Hematopoietic multipotent progenitor cell treated with erythropoietin and hydrocortisone succinate and interleukin-3 and kit ligand, for 15 days (in vitro differentiated cells): ENCODE data around the gene FLYWCH2.

Experiments
- DNase-seq: peaks from one replicate; pipeline ENCODE4 v3.0.0-alpha.2; 2015; ENCODE audit warnings: low spot score

Gene FLYWCH2

DNA sequence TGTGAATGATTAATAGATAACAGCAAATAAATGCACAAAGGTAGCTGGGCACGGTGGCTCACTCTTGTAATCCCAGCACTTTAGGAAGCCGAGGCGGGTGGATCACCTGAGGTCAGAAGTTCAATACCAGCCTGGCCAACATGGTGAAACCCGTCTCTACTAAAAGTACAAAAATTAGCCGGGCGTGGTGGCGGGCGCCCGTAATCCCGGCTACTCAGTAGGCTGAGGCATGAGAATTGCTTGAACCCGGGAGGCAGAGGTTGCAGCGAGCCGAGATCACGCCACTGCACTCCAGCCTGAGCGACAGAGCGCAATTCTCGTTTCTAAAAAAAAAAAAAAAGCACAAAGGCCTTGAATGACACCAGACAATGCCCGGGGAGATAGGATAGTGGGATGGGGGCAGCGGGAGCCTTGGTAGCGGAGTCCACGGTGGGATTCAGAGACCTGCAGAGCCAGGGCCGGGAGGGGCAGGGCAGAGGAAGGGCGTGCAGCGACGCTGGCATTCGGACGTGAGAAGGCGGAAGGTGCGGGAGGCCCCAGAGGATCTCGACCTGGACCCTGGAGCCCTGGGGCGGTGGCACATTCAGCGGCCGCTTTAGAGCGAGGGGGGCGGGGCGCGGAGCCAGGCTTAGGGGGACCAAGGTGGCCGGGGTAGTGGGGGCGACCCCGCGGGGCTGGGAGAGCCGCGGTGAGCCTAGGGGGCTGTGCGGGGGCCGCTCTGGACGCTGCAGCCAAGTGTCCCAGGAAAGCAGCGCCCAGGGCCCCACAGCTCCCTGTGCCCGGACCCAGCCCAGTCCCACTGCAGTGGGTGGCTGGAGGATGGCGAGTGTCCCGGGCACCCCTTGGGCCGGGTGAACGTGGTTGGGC is 999 bp upstream of the FLYWCH2 start:
- DNase-seq = no peak

DNA sequence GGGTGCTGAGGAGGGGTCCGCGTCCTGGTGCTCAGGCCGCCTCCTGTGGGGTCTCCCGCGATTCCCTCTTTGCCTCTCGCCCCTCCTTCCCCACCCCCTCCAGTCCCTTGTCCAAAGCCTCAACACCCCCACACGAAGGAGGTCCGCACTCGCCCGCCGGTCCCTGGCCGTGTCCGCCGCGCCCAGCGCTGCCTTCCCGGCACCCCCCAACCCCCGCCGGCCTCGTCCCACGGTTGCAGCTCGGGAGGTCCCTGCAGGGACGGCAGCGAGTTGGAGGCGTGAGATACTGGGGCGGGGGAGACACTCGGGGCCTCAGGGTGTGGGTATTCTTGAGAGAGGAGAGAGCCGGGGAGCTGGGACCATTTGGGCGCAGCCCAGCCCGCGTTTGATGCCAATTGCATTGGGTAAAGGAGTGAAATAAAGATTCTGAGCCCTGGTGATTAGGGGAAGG is 468 bp downstream of the FLYWCH2 start:
- DNase-seq = no peak

DNA sequence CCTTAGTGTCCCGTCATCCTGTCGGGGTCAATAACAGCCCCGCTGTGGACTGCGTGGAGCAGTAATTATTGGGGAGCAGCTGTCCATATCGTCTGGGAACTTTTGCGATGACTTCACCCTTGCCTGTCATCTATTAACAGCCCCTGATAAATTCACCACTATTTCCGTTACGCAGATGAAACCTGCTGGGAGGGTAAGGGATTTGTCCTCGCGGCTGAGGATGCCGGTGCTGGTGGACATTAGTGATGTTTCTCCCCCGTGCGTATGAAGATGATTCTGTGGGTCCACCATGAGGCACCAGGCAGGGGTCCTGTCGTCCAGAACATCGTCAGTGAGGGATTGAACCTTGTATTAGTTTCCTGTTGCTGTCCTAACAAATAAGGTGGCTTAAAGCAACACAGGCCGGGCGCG is 1.0 kb downstream of the FLYWCH2 start:
- DNase-seq = no peak

DNA sequence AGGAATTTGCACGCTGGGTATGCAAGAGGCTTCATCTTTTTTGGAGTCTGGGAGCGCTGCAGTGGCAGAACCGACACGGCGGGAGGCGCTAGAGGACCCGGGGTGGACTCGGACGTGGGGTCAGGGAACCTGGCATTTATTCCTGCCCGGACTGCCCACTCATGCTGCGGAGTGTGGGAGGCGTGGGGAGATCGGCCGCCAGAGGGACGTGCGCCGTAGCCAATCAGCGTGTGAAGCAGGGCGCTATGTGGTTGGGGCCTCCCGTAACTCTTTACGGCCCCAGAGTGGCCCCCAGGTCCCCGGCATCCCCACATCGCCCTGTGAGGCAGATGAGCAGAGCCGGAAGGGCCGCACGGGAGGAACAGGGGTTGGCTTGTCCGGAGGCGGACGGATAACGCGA is 11.2 kb downstream of the FLYWCH2 start:
- no peak for DNase-seq

DNA sequence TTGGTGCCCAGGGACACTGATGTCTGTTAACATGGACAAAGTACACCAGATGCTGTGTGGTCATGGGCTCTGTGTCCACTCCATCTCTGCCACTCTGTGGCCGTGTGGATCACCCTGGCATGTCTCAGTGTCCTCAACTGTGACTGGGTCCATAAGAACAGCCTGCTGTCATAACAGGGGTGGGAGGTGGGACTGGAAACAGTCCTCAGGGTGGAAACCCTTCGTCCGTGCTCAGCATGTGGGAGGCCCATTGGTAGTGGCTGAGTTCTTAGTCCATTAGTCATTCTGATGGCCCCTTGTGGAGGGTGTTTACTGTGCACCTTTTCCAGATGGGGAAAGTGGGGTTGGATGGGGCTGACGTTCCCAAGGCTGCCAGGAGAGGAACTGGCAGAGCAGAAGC is 12.8 kb downstream of the FLYWCH2 start:
- no peak for DNase-seq

DNA sequence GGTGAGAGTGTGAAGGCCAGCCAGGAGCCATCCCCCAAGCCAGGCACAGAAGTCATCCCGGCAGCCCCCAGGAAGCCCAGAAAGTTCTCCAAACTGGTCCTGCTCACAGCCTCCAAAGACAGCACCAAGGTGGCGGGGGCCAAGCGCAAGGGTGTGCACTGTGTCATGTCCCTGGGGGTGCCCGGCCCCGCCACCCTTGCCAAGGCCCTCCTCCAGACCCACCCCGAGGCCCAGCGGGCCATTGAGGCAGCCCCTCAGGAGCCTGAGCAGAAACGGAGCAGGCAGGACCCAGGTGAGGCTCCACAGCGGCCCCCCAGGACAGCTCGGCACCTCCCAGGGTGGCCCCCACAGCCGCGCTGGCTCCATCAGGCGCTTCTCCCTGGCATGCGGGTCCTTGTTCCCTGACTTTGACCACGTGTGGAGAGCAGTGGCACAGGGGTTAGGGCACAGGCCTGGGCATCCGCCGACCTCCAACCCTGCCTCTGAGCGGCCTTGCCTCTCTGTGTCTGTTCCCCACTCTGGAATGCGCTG is 13.5 kb downstream of the FLYWCH2 start:
- DNase-seq = no peak

DNA sequence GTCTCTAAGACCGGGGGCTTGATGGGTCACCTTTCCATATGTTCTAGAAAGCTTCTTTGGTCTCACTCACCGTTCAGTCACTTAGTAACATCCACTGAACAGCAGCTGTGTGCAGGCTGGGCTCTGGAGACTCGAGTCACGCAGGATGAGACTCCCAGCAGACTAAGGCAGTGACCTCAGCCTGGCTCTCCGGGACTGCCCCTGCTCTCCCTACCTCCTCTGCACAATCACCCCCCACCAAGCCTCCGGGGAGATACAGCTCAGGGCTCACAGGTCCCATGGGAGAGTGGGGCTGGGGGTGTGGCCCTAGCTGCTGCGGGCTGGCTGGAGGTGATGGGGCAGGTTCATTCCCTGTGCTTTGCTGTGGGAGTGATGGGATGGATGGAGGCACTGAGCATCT is 14.1 kb downstream of the FLYWCH2 start:
- no peak for DNase-seq

DNA sequence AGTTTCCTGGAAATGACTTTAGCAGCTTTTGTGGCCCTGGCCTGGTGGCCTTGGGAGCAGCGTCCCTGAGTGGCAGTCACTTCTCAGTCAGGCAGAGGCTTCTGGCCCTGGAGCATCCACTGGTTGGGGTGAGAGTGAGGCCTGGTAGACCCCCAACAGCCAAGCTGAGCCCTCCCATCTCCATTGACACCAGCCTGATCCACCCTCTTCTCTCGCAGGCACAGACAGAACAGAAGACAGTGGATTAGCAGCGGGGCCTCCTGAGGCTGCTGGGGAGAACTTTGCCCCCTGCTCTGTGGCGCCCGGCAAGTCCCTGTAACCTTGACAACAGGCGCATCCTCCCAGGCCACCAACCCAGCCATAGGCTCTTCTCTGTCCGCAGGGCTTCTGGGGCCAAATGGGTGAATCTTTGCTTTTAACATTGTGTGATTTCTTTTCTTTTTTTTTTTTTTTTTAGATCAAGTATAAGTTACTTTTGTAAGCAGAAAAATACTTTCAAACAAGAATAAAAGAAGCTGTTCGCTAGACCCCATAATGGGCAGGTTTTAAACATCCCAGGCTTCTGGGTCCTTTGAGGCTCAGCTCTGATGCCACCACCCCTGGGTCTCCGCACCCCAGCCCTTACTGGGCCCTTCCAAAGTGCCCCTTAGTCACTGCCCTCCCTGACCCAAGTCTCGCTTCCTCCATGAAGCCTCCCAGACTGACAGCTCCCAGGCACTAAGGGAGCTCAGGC is 16.0 kb downstream of the FLYWCH2 start:
- DNase-seq = no peak

DNA sequence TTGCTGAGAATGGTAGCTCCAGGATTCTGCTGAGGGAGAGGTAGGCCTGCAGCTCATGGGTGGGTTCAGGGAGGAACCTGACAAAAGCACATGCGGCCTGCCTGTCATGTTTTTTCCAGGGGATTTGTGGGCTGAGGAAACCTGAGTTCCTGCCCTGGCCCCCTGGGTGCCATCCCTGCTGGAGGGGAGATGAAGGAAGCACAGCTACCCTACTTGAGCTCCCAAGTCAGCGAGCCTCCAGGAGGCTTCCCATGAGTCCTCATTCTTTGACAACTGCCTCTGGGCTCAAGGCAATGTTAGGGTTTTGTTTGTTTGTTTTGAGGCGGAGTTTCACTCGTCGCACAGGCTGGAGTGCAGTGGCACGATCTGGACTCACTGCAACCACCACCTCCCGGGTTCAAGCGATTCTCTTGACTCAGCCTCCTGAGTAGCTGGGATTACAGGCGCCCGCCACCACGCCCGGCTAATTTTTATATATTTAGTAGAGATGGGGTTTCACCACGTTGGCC is 16.6 kb downstream of the FLYWCH2 start:
- DNase-seq = no peak

DNA sequence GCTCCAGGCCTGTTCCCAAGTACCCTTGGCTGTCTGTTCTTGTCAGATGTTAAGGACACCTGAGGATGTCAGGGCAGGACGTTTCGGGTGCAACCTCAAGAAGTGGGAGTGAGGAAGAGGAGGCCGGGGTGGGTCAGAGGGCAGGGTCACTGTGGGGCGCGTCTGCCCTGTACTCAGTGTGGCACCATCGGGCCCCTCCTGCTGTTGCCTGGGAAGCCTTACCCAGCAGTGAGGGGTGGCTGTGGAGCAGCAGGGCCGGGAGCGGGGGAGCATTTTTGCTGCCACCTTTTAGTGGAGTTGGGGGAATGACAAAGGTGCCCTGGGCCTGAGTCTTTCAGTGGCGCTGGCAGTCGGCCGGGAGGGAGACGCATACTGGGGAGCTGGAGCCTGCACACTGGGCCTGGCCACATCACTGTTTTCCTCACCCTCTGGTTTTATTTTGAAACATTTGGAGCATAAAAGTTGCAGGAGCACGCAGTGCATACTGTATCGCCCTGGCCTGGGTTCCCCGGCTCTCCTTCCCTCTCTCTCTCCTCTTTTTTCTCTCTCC is 17.6 kb downstream of the FLYWCH2 start:
- no peak for DNase-seq

DNA sequence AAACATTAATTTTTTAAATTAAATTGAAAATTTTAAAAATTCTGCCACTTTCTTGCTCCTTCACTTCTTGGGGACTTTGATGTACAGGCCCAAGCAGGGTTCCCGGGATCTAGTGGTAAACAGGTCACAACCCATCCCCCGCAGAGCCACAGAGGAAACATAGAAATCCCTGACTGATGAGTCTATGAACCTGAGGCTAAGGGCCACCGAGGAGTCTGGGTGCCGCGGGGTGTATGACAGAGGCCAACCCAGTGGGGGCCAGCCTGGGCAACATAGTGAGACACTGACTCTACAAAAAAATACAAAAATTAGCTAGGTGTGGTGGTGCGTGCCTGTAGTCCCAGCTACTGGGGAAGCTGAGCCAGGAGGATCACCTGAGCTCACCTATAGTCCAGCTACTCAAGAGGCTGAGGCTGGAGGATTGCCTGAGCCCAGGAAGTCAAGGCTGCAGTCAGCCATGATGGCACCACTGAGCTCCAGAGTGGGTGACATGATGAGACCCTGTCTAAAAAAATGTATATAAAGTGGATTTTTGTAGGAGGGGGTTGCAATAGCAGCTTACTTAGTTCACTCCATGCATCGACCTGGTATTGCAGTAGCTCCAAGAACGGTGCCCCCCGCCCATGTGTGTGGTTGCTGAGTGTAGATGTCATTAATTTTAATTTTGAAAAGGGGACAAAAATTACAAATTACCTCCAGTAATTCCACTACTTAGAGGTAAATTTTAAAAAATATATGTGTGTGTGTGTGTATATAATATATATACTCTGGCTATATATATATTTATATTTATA is 19.5 kb downstream of the FLYWCH2 start:
- no peak for DNase-seq

DNA sequence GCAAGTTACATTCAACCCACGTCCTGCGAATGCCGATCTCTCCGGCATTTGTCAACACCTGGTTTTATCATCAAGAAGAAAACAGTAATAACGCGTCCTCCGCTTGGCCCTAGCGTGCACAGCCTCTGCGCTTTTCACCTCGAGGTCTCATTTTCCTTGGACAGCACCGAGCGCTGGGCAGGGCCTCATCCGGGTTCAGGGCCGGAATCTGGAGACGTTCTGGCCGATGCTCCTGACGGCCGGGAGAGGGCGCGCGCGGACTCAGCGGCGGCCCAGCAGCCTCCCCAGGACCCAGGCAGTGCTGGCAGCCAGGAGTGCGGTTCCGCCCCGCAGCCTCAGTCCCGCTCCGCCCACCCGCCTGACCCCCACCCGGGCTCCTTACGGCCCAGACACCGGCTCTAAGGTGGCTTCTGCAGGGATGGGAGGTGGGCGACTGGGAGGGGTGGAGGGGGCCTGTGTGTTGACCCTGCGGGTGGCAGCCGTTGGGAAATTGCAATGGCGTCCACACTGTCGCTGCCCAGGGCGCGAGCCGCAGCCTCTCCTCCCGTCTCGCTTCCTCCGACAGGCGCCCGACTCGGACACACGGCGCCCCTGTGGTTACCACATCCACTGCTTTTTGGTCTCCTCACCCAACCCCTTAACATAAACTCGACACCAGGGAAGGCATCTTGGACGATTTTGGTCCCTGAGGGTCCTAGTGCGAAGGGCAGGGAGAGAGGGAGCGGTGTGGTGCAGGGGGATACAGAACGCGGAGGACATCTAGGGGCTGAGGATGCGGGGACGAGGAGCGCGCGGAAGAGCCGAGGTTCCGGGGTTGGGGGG is 21.3 kb downstream of the FLYWCH2 start:
- DNase-seq = peak; percentile 83

DNA sequence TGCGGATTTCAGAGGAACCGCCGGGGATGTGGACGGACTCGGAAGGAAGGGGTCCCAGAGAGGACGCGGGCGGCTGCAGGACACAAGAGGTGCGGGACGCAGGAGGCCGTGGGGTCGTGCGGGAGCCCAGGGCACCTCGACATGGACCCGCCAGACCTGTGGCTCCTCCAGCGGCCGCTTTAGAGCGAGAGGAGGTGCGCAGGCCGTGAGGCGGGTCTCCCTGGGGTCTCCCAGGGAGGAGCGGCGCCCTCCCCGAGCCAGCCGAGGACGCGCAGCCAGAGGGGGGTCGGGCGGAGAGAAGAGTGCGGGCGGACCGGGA is 21.9 kb downstream of the FLYWCH2 start:
- no peak for DNase-seq

DNA sequence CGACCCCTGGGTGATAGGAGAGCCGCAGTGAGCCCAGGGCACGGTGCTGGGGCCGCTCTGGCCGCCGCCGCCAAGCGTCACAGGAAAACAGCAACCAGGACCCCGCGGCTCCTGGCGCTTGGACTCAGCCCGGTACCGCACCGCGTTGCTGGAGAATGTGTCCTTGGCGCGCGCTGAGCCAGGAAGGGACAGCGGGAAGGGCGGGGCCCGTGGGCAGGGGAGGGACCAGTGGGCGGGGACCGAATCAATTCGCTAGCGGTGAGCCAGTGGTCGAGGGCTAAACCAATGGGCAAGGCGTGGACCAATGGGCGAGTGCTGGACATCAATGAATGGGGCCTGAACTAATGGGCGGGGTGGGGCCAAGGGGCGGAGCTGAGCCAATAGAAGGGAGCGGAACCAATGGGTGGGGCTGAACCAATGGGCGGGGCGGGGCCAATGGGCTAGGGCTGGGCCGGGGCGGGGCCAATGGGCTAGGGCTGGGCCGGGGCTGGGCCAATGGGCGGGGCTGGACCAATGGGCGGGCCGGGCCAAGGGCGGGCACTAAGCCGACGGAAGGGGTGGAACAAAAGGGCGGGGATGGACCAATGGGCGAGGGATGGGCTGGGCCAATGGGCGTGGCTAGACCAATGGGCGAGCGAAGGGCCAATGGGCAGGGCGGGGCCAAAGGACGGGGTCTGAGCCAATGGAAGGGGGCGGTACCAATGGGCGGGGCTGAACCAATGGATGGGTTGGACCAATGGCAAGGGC is 22.4 kb downstream of the FLYWCH2 start:
- peak; percentile 98 for DNase-seq

DNA sequence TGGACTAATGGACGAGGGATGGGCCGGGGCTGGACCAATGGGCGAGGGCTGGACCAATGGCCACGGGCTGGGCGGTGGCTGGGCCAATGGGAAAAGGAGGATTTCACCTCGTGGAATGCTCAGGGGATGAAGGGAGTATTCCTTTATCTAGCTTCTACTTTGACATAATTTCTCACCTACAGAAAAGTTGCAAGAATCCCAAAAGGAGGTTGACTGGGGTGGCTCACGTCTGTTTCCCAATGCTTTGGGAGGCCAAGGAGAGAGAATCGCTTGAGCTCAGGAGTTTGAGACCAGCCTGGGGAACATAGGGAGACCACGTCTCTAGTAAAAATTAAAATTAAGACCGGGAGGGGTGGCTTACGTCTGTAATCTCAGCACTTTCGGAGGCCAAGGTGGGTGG is 23.0 kb downstream of the FLYWCH2 start:
- no peak for DNase-seq

DNA sequence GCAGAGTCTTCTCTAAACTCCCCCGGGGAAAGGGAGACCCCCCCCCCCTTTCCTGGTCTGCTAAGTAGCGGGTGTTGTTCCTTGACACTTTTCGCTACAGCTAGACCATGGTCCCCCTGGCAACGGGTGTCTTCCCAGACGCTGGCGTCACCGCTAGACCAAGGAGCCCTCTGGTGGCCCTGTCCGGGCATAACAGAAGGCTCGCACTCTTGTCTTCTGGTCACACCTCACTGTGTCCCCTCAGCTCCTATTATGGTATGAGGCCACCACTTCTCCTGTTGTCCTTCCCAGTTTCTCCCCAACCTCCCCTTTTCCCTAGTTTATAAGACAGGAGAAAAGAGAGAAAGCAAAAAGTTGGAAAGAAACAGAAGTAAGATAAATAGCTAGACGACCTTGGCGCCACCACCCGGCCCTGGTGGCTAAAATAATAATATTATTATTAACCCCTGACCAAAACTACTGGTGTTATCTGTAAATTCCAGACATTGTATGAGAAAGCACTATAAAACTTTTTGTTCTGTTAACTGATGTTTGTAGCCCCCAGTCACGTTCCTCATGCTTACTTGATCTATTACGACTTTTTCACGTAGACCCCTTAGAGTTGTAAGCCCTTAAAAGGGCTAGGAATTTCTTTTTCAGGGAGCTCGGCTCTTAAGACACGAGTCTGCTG is 24.2 kb downstream of the FLYWCH2 start:
- peak; percentile 56 for DNase-seq

DNA sequence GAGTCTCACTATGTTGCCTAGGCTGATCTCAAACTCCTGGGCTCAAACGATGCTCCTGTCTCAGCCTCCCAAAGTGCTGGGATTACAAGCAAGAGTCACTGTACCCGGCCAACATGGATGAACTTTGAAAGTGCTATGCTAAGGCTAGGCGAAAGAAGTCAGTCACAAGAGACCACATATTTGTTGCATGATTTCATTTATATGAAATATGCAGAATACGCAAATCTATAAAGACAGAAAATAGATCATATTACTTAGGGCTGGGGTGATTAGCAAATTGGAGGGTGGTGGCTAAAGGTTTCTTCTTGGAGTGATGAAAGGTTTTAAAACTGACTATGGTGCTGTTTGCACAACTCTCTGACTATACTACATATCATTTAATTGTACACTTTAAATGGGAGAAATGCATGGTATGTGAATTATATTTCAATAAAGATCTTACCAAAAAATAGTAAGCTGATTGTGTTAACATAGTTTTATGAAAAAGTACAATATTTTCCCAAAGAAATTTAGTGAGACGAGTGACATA is 27.5 kb downstream of the FLYWCH2 start:
- DNase-seq = no peak

DNA sequence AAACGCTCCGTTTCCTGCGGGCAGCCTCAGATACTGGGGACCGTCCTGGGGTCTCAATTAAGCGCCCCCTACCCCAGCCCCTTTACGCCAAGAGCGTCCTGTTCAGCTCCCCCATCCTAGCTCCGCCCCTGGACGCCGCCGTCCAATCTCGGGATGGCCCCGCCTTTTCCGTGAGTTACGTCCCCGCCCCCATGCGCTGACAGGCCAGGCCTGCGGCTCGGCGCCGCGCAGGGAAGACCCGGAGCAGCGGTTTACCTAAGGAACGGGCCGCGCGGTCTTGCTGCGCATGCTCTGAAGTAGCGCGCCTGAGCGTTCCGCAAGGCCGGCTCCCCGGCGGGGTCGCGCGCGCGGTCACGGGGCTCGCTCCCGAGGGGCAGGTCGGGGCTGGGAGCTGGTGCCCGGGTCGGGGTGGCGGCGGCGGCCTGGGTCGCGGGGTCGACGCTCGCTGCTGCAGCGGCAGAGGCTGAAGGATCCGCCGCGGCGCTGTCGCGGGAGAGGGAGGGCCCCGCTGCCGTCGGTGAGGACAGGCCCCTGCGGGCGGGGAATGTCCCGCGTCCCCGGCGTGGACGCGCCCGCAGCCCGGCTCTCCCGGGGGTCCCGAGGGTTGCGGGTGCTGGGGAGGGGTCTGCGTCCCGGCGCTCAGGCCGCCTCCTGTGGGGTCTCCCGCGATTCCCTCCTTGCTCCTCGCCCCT is 28.8 kb downstream of the FLYWCH2 start, which contains the start of gene FLYWCH1:
Gene FLYWCH1, plus strand, starts transcription at position 294 of the 692 bp plus-strand sequence. CDS start 17,755 bp downstream, outside the sequence.
- DNase-seq = peak; percentile 97
